HG02642 (cell line): Measurements from ENCODE around the gene RASA3.

Source experiments
- ATAC-seq: cut with Tn5 transposase; IDR thresholded peaks from one replicate; pipeline ENCODE4 v1.9.1; 2021; ENCODE audit warnings: mild to moderate bottlenecking; ENCODE audit not compliant: unreplicated experiment, poor library complexity

Gene RASA3

GRCh38 chr13:113948034-113948742, 184.2 kb downstream of the RASA3 start:
- ATAC-seq: no peak

- ATAC-seq: no peak
These were observed 185.0 kb downstream of the RASA3 start for GRCh38 chr13:113947311-113948033.

- ATAC-seq: no peak
These were observed 185.8 kb downstream of the RASA3 start for GRCh38 chr13:113946409-113947181.

DNA sequence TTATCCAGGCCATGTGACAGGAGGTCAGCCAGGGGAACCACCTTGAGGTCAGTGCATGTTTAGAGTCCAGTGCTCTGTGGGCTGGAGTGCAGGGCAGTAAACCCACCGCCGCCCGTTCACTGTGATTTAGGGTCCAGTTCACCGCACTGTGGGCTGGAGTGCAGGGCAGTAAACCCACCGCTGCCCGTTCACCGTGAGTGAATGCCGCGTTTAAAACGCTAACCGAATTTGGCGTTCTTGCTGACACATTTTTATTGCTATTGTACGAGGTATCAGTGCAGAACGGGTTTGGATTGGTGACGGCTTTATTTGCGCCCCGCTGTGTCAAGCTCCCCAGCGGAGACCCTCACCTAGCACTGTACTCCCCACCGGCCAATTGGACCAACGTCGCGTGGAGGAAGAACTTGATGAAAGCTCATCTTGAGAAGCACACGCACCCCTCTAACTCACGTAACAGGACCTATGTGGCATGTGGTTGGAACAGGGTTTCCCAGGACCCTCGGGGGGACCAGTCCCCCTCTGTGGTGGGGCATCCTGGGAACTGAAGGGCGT, 186.5 kb downstream of the RASA3 start:
- no peak for ATAC-seq

- no peak for ATAC-seq
These were observed 188.4 kb downstream of the RASA3 start for GRCh38 chr13:113943821-113944565.

- ATAC-seq: no peak
These were observed 189.8 kb downstream of the RASA3 start for GRCh38 chr13:113942591-113943103.

GRCh38 chr13:113941571-113942191, 190.7 kb downstream of the RASA3 start:
- no peak for ATAC-seq

- ATAC-seq: no peak
These were observed 192.5 kb downstream of the RASA3 start for GRCh38 chr13:113939944-113940297.

DNA sequence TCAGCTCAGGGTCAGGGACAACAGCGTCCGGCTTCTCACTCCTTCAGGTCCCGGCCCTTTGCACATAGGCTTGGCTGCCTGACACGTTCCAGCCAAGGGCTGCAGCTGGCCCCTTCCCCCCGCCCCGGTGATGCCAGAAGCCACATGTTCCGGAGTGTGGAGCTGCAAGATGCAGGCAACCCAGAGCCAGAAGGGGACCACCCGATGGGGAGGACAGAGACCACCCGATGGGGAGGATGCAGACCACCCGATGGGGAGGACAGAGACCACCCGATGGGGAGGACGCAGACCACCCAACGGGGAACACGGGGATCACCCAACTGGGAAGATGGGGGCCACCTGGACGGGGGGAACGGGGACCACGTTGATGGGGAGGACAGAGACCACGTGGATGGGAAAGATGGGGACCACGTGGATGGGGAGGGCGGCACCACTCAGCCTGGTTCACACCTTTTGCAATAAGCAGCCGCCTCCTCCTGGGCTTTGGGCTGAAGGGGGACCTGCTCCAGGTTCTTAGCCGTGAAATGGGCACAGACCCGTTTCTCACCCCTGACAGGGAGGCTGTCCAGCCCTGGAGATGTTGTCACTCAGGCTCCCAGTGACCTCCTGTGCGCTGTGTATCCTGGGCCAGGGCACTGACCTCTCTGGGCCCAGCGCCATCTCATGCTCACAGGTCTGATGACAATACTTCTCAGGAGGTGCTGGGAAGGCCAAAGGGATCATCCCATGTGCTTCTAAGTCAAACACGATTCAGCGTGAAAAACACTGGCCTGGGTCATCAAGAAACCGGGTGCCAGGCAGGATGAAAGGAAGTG, 193.1 kb downstream of the RASA3 start:
- ATAC-seq: no peak

DNA sequence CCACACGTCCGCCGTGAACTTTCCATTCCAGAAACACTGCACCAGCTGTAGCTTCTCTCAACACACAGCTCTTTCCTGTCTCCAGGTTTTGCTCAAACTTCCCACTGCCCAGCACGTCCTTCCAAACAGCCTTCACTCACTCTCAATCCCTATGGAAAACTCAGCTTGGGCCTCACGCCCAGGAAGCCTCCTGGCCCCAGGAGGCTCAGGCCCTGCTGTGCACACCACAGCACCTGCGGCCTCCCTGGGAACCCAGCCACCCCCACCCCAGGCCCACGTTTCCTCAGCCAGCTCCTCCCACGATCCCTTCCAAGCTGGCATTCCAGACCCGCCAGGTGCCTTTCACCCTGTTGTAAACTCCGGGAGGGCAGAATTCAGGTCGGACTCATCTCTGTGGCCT, 193.7 kb downstream of the RASA3 start:
- no peak for ATAC-seq

- ATAC-seq: no peak
These were observed 194.2 kb downstream of the RASA3 start for GRCh38 chr13:113938246-113938645.

DNA sequence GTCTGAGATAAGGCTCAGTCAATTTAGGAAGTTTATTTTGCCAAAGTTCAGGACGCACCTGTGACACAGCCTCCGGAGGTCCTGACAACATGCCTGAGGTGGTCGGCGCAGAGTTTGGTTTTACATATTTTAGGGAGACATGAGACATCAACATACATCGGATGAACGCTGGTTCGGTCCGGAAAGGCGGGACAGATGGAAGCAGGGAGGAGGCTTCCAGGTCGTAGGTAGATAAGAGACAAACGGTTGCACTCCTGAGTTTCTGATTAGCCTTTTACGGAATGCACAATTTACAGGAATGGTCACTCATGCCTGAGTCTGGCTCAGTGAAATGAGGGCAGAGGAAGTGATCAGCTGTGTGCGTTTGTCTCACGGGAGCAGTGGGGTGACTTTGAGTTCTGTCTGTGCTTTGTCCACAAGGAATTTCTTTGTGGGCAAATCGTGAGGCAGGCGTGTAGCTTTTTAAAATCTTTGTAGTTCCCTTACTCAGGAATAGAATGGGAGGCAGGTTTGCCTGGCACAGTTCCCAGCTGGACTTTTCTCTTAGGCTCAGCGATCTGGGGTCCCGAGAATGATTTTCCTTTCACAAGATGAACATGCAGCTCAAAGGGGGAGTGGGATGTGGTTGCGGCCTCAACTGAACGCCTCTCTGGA, 194.8 kb downstream of the RASA3 start:
- no peak for ATAC-seq

GRCh38 chr13:113937073-113937472, 195.3 kb downstream of the RASA3 start:
- no peak for ATAC-seq

DNA sequence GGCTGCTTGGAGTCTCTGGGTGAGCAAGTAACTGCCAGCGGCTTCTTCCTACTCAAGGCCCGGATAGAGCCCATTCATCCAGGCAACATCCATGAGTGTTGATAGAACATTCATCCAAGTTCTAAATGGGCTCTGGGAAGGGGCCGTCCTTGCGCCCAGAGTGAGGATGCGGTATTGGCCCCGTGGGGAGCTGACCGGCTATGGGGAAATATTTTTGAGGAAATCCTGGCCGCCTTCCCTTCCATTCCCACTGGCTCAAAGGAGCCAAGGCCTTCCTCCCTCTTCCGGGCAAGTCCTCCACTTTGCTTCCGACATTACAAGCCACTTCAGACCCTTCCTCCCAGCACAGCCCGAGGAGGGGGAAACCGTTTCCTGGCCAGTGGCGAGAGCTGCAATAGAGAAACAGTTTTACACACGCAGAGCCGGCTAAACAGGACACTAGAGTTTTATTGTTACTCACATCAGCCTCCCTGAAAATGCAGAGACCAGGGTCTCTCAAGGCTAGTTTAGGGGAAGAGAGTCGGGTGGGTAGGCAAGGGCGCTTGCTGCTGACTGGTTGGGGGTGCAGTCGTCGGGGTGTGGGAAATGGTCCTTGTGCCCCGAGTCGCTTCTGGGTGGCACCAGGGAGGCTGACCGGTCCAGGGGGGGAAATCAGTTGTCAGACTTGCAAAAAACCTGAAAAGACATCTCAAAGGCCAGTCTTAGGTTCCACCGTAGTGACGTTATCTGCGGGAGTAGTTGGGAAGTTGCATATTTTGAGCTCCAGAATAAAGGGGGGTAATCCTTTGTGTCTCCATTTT, 196.1 kb downstream of the RASA3 start:
- no peak for ATAC-seq

GRCh38 chr13:113935001-113935844, 197.2 kb downstream of the RASA3 start:
- ATAC-seq: no peak

DNA sequence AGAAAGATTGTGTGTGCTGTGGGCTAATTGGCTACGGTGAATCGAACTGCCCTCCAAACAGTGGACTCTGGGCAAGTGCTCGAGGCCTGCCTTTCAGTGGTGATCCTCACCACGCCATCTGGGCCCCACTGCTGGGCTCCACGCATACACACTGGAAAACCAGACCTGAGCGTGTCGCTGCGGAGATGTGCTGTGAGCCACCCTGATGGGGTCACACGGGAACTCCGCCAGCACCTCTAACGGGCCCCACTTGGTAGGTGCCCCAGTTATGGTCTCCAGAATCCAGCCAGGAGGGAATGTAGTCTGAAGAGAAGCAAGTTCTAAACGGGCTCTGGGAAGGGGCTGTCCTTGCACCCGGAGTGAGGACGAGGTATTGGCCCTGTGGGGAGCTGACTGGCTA, 197.8 kb downstream of the RASA3 start:
- no peak for ATAC-seq

DNA sequence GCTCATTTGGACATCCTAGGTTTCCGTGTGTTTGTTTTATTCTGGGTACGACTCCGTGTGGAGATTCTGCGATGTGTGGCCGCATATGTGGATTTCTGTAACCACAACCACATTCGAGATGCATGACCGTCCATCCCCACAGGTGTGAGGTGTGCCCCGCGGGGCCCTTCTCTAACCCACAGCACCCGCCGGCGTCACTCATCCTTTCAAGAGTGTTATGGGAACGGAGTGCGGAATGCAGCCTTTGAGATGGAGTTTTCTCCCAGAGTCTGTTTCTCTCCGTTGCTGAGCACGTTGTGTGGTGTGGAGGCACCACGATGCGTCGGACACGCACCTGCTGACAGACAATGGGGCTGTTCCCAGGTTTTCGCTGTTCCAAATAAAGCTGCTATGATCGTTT, 198.5 kb downstream of the RASA3 start:
- ATAC-seq: no peak
